GM21367 (cell line): Measurements from ENCODE around the gene ST6GALNAC3.

Source experiments
- ATAC-seq: cut with Tn5 transposase; IDR thresholded peaks from one replicate; pipeline ENCODE4 v1.9.1; 2021; ENCODE audit not compliant: unreplicated experiment

ST6GALNAC3 gene

GRCh38 chr1:76491737-76492136, 417.2 kb downstream of the ST6GALNAC3 start:
- ATAC-seq, result no peak

- ATAC-seq, result no peak
Measured at GRCh38 chr1:76492752-76493430, 418.3 kb downstream of the ST6GALNAC3 start.

GRCh38 chr1:76494807-76495206, 420.3 kb downstream of the ST6GALNAC3 start:
- ATAC-seq, result peak; percentile 67

- no peak for ATAC-seq
Measured at GRCh38 chr1:76496871-76497270, 422.3 kb downstream of the ST6GALNAC3 start.

- no peak for ATAC-seq
Measured at GRCh38 chr1:76500116-76500515, 425.6 kb downstream of the ST6GALNAC3 start.

- no peak for ATAC-seq
Measured at GRCh38 chr1:76501136-76501535, 426.6 kb downstream of the ST6GALNAC3 start.

GRCh38 chr1:76501586-76502219, 427.2 kb downstream of the ST6GALNAC3 start:
- ATAC-seq, result no peak

- no peak for ATAC-seq
Measured at GRCh38 chr1:76503100-76503499, 428.6 kb downstream of the ST6GALNAC3 start.

- no peak for ATAC-seq
Measured at GRCh38 chr1:76503736-76504135, 429.2 kb downstream of the ST6GALNAC3 start.

- ATAC-seq, result no peak
Measured at GRCh38 chr1:76507376-76507775, 432.8 kb downstream of the ST6GALNAC3 start.

GRCh38 chr1:76508871-76509270, 434.3 kb downstream of the ST6GALNAC3 start:
- ATAC-seq, result no peak

- ATAC-seq, result no peak
Measured at GRCh38 chr1:76510672-76511557, 436.4 kb downstream of the ST6GALNAC3 start.

- no peak for ATAC-seq
Measured at GRCh38 chr1:76511558-76512179, 437.1 kb downstream of the ST6GALNAC3 start.

- no peak for ATAC-seq
Measured at GRCh38 chr1:76530953-76531352, 456.4 kb downstream of the ST6GALNAC3 start.

- no peak for ATAC-seq
Measured at GRCh38 chr1:76541618-76542017, 467.1 kb downstream of the ST6GALNAC3 start.

GRCh38 chr1:76542359-76542758, 467.8 kb downstream of the ST6GALNAC3 start:
- ATAC-seq, result no peak

- ATAC-seq, result no peak
Measured at GRCh38 chr1:76543495-76543894, 468.9 kb downstream of the ST6GALNAC3 start.

GRCh38 chr1:76546354-76546933, 471.9 kb downstream of the ST6GALNAC3 start:
- ATAC-seq, result no peak

GRCh38 chr1:76547916-76548315, 473.4 kb downstream of the ST6GALNAC3 start:
- ATAC-seq, result no peak

- no peak for ATAC-seq
Measured at GRCh38 chr1:76548513-76549100, 474.1 kb downstream of the ST6GALNAC3 start.

GRCh38 chr1:76554283-76554682, 479.7 kb downstream of the ST6GALNAC3 start:
- no peak for ATAC-seq
